H1 (cell line): ENCODE data around the gene YTHDF2. TPM values are rescaled to one million over a fixed set of nuclear protein-coding genes. Genes with fewer than 3 reads are reported as not detected.

Experiments
- CTCF ChIA-PET: fragments of 300-600 bp; sonication (Branson Sonifier 250); formaldehyde crosslinking; loops from one replicate; lab custom pipeline; 2021; ENCODE audit not compliant: partially characterized antibody; lab: Charles Lee
- POLR2A ChIA-PET: fragments of 300-600 bp; sonication (Branson Sonifier 250); formaldehyde crosslinking; loops from one replicate; lab custom pipeline; 2021; ENCODE audit warnings: inconsistent platforms; ENCODE audit not compliant: partially characterized antibody; lab: Charles Lee
- DNase-seq, 2 experiments: peaks; one replicate each; pipeline versions ENCODE4 v3.0.0 to v3.0.0-alpha.2; 2010 to 2022; ENCODE audit warnings: low spot score in 2 of 2, low read depth in 1 of 2, mixed read lengths in 1 of 2
- FAIRE-seq: peaks from 2 replicates; lab custom pipeline; 2011; peaks lifted over from hg19 to GRCh38; lab: Jason Lieb, UNC
- H2AFZ ChIP-seq: 2 replicates; pipeline ENCODE4 v1.8.1; 2012; ENCODE audit warnings: low read length, inconsistent platforms
- H2AK5ac ChIP-seq: 2 replicates; pipeline ENCODE4 v1.6.1; 2013; ENCODE audit warnings: low read depth, low read length
- H2BK120ac ChIP-seq: replicated peaks from 2 replicates; pipeline ENCODE3; 2013; ENCODE audit warnings: low read depth, low read length, inconsistent platforms
- H2BK12ac ChIP-seq: 2 replicates; pipeline ENCODE4 v1.6.1; 2013; ENCODE audit warnings: low read depth, low read length
- H2BK15ac ChIP-seq: 2 replicates; pipeline ENCODE4 v1.6.1; 2013; ENCODE audit warnings: low read length
- H2BK20ac ChIP-seq: 2 replicates; pipeline ENCODE4 v1.6.1; 2013; ENCODE audit warnings: low read length
- H2BK5ac ChIP-seq: 2 replicates; pipeline ENCODE4 v1.6.1; 2013; ENCODE audit warnings: low read depth, low read length
- H3K14ac ChIP-seq: 2 replicates; pipeline ENCODE4 v1.6.1; 2013; ENCODE audit warnings: inconsistent platforms; ENCODE audit not compliant: insufficient read length
- H3K18ac ChIP-seq: 2 replicates; pipeline ENCODE4 v1.6.1; 2013; ENCODE audit warnings: low read length; ENCODE audit errors: extremely low read depth
- H3K23ac ChIP-seq: 2 replicates; pipeline ENCODE4 v1.6.1; 2013; ENCODE audit warnings: inconsistent platforms; ENCODE audit not compliant: insufficient read length
- H3K23me2 ChIP-seq: 2 replicates; pipeline ENCODE4 v1.6.1; 2013; ENCODE audit warnings: low read depth, low read length
- H3K27ac ChIP-seq: 2 replicates; pipeline ENCODE4 v1.6.1; 2011; ENCODE audit warnings: low read depth, low read length, inconsistent platforms
- H3K27me3 ChIP-seq, 4 experiments: replicated peaks in 1 of 4; 1 replicate in 1 of 4; 2 replicates in 3 of 4; pipeline versions ENCODE4 v1.6.1 to v1.8.1; 2011 to 2013; ENCODE audit warnings: low read length in 3 of 4, mild to moderate bottlenecking in 3 of 4, inconsistent platforms in 2 of 4, mixed read lengths in 2 of 4, moderate library complexity in 1 of 4; ENCODE audit not compliant: control insufficient read depth in 3 of 4, insufficient read depth in 3 of 4; ENCODE audit errors: extremely low read depth in 1 of 4
- H3K36me3 ChIP-seq, 4 experiments: 2 replicates each; pipeline versions ENCODE4 v1.6.1 to v1.8.1; 2011 to 2013; ENCODE audit warnings: mild to moderate bottlenecking in 4 of 4, low read length in 3 of 4, moderate library complexity in 2 of 4, control low read depth in 1 of 4, inconsistent platforms in 1 of 4; ENCODE audit not compliant: insufficient read depth in 4 of 4, control insufficient read depth in 2 of 4
- H3K4ac ChIP-seq: replicated peaks from 2 replicates; pipeline ENCODE3; 2013; ENCODE audit warnings: low read length, low read depth, mixed read lengths, inconsistent platforms; ENCODE audit not compliant: insufficient read length
- H3K4me1 ChIP-seq, 4 experiments: replicated peaks in 1 of 4; 1 replicate in 1 of 4; 2 replicates in 3 of 4; pipeline versions ENCODE4 v1.6.1 to v1.8.1; 2011 to 2013; ENCODE audit warnings: low read length in 3 of 4, inconsistent platforms in 2 of 4, mixed read lengths in 1 of 4; ENCODE audit not compliant: insufficient read depth in 4 of 4, control insufficient read depth in 3 of 4
- H3K4me2 ChIP-seq, 2 experiments: 2 replicates each; pipeline versions ENCODE4 v1.6.1 to v1.8.1; 2011 to 2013; ENCODE audit warnings: low read depth in 2 of 2, low read length in 2 of 2, control low read depth in 1 of 2, inconsistent platforms in 1 of 2, mild to moderate bottlenecking in 1 of 2; ENCODE audit not compliant: insufficient read depth in 1 of 2
- H3K4me3 ChIP-seq, 4 experiments: fragments of 200-600, 300-600 bp in 1 of 4; sonication (generic), shearing (Covaris generic), sonication (Bioruptor Twin) in 1 of 4; 2 replicates each; pipeline versions ENCODE4 v1.5.1 to v1.8.1; 2011 to 2016; ENCODE audit warnings: low read length in 4 of 4, low read depth in 3 of 4, control low read depth in 2 of 4, inconsistent platforms in 2 of 4, mild to moderate bottlenecking in 2 of 4, mixed read lengths in 1 of 4, moderate library complexity in 1 of 4; ENCODE audit not compliant: insufficient read depth in 2 of 4; ENCODE audit errors: extremely low read depth in 1 of 4
- H3K56ac ChIP-seq: replicated peaks from 2 replicates; pipeline ENCODE3; 2013; ENCODE audit warnings: low read depth, mild to moderate bottlenecking, mixed read lengths, low read length, inconsistent platforms; ENCODE audit not compliant: insufficient read length
- H3K79me1 ChIP-seq: 2 replicates; pipeline ENCODE4 v1.6.1; 2013; ENCODE audit warnings: low read depth, low read length, control low read depth
- H3K79me2 ChIP-seq, 2 experiments: 2 replicates each; pipeline versions ENCODE4 v1.6.1 to v1.8.1; 2012 to 2013; ENCODE audit warnings: low read length in 2 of 2, mild to moderate bottlenecking in 2 of 2, inconsistent platforms in 1 of 2; ENCODE audit not compliant: insufficient read depth in 2 of 2, control insufficient read depth in 1 of 2
- H3K9ac ChIP-seq, 4 experiments: replicated peaks in 1 of 4; 1 replicate in 1 of 4; 2 replicates in 3 of 4; pipeline versions ENCODE4 v1.6.1 to v1.8.1; 2011 to 2013; ENCODE audit warnings: low read depth in 3 of 4, low read length in 3 of 4, control low read depth in 2 of 4, mild to moderate bottlenecking in 2 of 4, moderate library complexity in 2 of 4, inconsistent platforms in 1 of 4; ENCODE audit errors: extremely low read depth in 1 of 4
- H3K9me3 ChIP-seq, 2 experiments: 2 replicates each; pipeline versions ENCODE4 v1.6.1 to v1.8.1; 2012 to 2013; ENCODE audit warnings: mild to moderate bottlenecking in 2 of 2, moderate library complexity in 2 of 2, control low read depth in 1 of 2, inconsistent platforms in 1 of 2, low read depth in 1 of 2, low read length in 1 of 2, mixed read lengths in 1 of 2; ENCODE audit not compliant: insufficient read depth in 2 of 2
- H4K20me1 ChIP-seq, 2 experiments: replicated peaks in 1 of 2; 2 replicates each; pipeline versions ENCODE3 to v1.8.1; 2011 to 2013; ENCODE audit warnings: inconsistent platforms in 2 of 2, low read length in 2 of 2, mild to moderate bottlenecking in 1 of 2; ENCODE audit not compliant: insufficient read depth in 2 of 2, control insufficient read depth in 1 of 2
- H4K5ac ChIP-seq: 2 replicates; pipeline ENCODE4 v1.6.1; 2013; ENCODE audit warnings: low read length, low read depth, mixed read lengths, inconsistent platforms; ENCODE audit not compliant: insufficient read length
- H4K8ac ChIP-seq: 2 replicates; pipeline ENCODE4 v1.8.0; 2013; ENCODE audit warnings: mild to moderate bottlenecking, moderate library complexity, low read length, inconsistent platforms; ENCODE audit not compliant: insufficient read depth; ENCODE audit errors: extremely low read depth
- H4K91ac ChIP-seq: replicated peaks from 2 replicates; pipeline ENCODE3; 2013; ENCODE audit warnings: low read length, mixed read lengths, inconsistent platforms; ENCODE audit not compliant: insufficient read length
- ATF3 ChIP-seq: IDR thresholded peaks from 2 replicates; pipeline ENCODE4 v1.6.1; 2011; ENCODE audit warnings: low read depth, mild to moderate bottlenecking, low read length; ENCODE audit not compliant: insufficient read depth
- HDAC6 ChIP-seq: IDR thresholded peaks from one replicate; pipeline ENCODE4 v1.7.1; 2012; ENCODE audit warnings: low read depth, mild to moderate bottlenecking, inconsistent platforms, low read length, moderate library complexity
- JUN ChIP-seq: IDR thresholded peaks from 2 replicates; pipeline ENCODE4 v1.6.1; 2011; ENCODE audit warnings: low read depth, mild to moderate bottlenecking, improper control_type of control experiment, low read length
- KDM4A ChIP-seq: IDR thresholded peaks from one replicate; pipeline ENCODE4 v1.7.1; 2012; ENCODE audit warnings: low read depth, mild to moderate bottlenecking, moderate library complexity, low read length, inconsistent platforms; ENCODE audit not compliant: severe bottlenecking
- KDM5A ChIP-seq: fragments of 200-600 bp; IDR thresholded peaks from 2 replicates; pipeline ENCODE4 v1.7.1; 2012; ENCODE audit warnings: mild to moderate bottlenecking, low read length, inconsistent platforms, mixed read lengths
- MAFK ChIP-seq: IDR thresholded peaks from 2 replicates; pipeline ENCODE4 v1.6.1; 2012; ENCODE audit warnings: low read depth, mild to moderate bottlenecking, improper control_type of control experiment, low read length
- POLR2A ChIP-seq, 2 experiments: IDR thresholded peaks; 1 replicate in 1 of 2; 2 replicates in 1 of 2; pipeline ENCODE4 v1.6.1; 2011; ENCODE audit warnings: low read depth in 2 of 2, low read length in 2 of 2, mild to moderate bottlenecking in 2 of 2; ENCODE audit errors: control extremely low read depth in 1 of 2
- POLR2AphosphoS5 ChIP-seq: IDR thresholded peaks from 2 replicates; pipeline ENCODE4 v1.6.1; 2011; ENCODE audit warnings: low read depth, low read length
- POU5F1 ChIP-seq: IDR thresholded peaks from 2 replicates; pipeline ENCODE4 v1.6.1; 2011; ENCODE audit warnings: low read depth, mild to moderate bottlenecking, low read length, moderate library complexity
- SIX5 ChIP-seq: IDR thresholded peaks from 2 replicates; pipeline ENCODE4 v1.6.1; 2011; ENCODE audit warnings: mild to moderate bottlenecking, low read depth, low read length
- SRF ChIP-seq: IDR thresholded peaks from 2 replicates; pipeline ENCODE4 v1.6.1; 2011; ENCODE audit warnings: mild to moderate bottlenecking, low read depth, low read length, moderate library complexity
- USF2 ChIP-seq: IDR thresholded peaks from 2 replicates; pipeline ENCODE4 v1.6.1; 2011; ENCODE audit warnings: low read length, improper control_type of control experiment
- YY1 ChIP-seq: IDR thresholded peaks from 2 replicates; pipeline ENCODE4 v1.6.1; 2011; ENCODE audit warnings: low read depth, mild to moderate bottlenecking, low read length
- WGBS, 2 experiments: shearing (Covaris generic) in 1 of 2; methylation state at CpG; one replicate each; pipeline versions ENCODE4 v1.1.6 to v1.1.7; 2013 to 2015; ENCODE audit warnings: low lambda C conversion rate in 2 of 2, mixed read lengths in 2 of 2, inconsistent platforms in 1 of 2, low coverage in 1 of 2, missing lambda C conversion rate in 1 of 2; ENCODE audit not compliant: insufficient replicate concordance in 2 of 2, insufficient coverage in 1 of 2, insufficient read length in 1 of 2; ENCODE audit errors: extremely low coverage in 1 of 2, missing lambda C conversion rate in 1 of 2; 5-methylcytosine and 5-hydroxymethylcytosine counted together
- polyA plus RNA-seq, 7 experiments: library from polyadenylated mRNA; depleted of rRNA in 3 of 7; stranded (reverse) in 5 of 7; unstranded in 2 of 7; fragments of >200 nt in 5 of 7; fragments of 200-250 nt in 2 of 7; gene quantifications; 1 replicate in 5 of 7; 2 replicates in 1 of 7; 4 replicates in 1 of 7; pipeline versions ENCODE4 v1.2.1 to v1.2.3, GENCODE V29; 2011 to 2013; ENCODE audit warnings: missing spikeins in 2 of 7, mixed read lengths in 2 of 7
- total RNA-seq: library from RNA; stranded (reverse); fragmentation: NEBNext Ultra II Directional; extraction: Animal tissue kit (Norgen Biotek cat#: 25700); gene quantifications from 2 replicates; pipeline ENCODE4 v1.2.1, GENCODE V29; 2021

The YTHDF2 gene
- total and polyA plus RNA-seq, 2 of the 8 experiments (the other 6 are each of a cell fraction or from before 2014, with no cell fraction given): 128 to 164 TPM

- Histone ChIP-seq H2BK12ac (no peak overlapping the region), H2AK5ac (no peak overlapping the region), H3K27ac (no peak overlapping the region), H3K23me2 (no peaks in the 10 kb centered on the region; the same call in 1 of the 2 replicates), H2BK20ac (no peak overlapping the region), H3K18ac (no peak overlapping the region), H3K4ac (no peak overlapping the region), H3K4me2 (no peak overlapping the region), H3K9me3 (no peaks in the 10 kb centered on the region), H4K5ac (no peak overlapping the region), H3K23ac (no peak overlapping the region), H2BK120ac (no peak overlapping the region), H3K79me2 (peaks cover 13 to 69% of the 10 kb centered on the region in 2 experiments), H2AFZ (no peak overlapping the region), H3K9ac (no peak overlapping the region), H3K14ac (no peak overlapping the region), H2BK15ac (no peak overlapping the region), H4K91ac (no peak overlapping the region), H3K79me1 (no peaks in the 10 kb centered on the region; the same call in 1 of the 2 replicates), H4K20me1 (peaks cover 14 to 17% of the 10 kb centered on the region in 2 experiments), H2BK5ac (no peak overlapping the region), H3K36me3 (peaks cover 3 to 44% (median 13%) of the 10 kb centered on the region in 4 experiments; a peak in 7 of 8 replicates), H3K56ac (no peak overlapping the region), H4K8ac (no peak overlapping the region), H3K4me1 (no peaks in the 10 kb centered on the region), H3K4me3 (no peak overlapping the region), H3K27me3 (no peaks in the 10 kb centered on the region)
- 93% methylated on average over 2 of the region's 2 CpGs; no CpG with 5 or more reads in 1 of the 2 experiments for WGBS, 2 experiments
- POLR2A ChIA-PET: interaction anchor here (3.3 to 18.9 kb wide), 3 partner anchors 8 to 25 kb away, joined by 21 to 369 read pairs (median 28); partner anchors contain the start of gene YTHDF2
- CTCF ChIA-PET: no interaction called here
- DNase-seq: no peak
- FAIRE-seq: no peak
- TF ChIP-seq SIX5: no peak
- TF ChIP-seq MAFK: no peak
- no peak for TF ChIP-seq POLR2A (IDR thresholded peaks at IDR 0.05; ENCODE audit: control extremely low read depth in 1 of 2, low read depth in 2 of 2, low read length in 2 of 2)
- TF ChIP-seq USF2: no peak
- TF ChIP-seq SRF: no peak
- no peak for TF ChIP-seq POU5F1
- no peak for TF ChIP-seq YY1
- TF ChIP-seq POLR2AphosphoS5: no peak
- no peak for TF ChIP-seq KDM4A
- TF ChIP-seq HDAC6: no peak
- TF ChIP-seq KDM5A: no peak
- no peak for TF ChIP-seq ATF3
- TF ChIP-seq JUN: no peak
Observed at GRCh38 chr1:28766532-28767183, 29.9 kb downstream of the YTHDF2 start.
